Breast epithelium (tissue), 4 donors: ENCODE measurements around the gene GPR34. TPM values are rescaled to one million over a fixed set of nuclear protein-coding genes. Genes with fewer than 3 reads are reported as not detected.

Source experiments
- DNase-seq, 2 donors: peaks; one replicate each; pipeline ENCODE4 v3.0.0-alpha.2; 2019; ENCODE audit warnings: low spot score in 2 of 2
- H3K27ac ChIP-seq, 2 donors: fragments of 200-600 bp; sonication (generic) in 1 of 2; one replicate each; pipeline ENCODE4 v1.5.1; 2016 to 2019; ENCODE audit warnings: mild to moderate bottlenecking in 1 of 2
- H3K27me3 ChIP-seq, 2 donors: fragments of 200-600 bp; sonication (generic) in 1 of 2; one replicate each; pipeline versions ENCODE4 v1.5.1 to v1.6.0; 2017 to 2019; ENCODE audit warnings: control low read depth in 1 of 2, mild to moderate bottlenecking in 1 of 2
- H3K36me3 ChIP-seq: fragments of 200-600 bp; one replicate; pipeline ENCODE4 v1.5.1; 2019
- H3K4me1 ChIP-seq, 2 donors: fragments of 200-600 bp; sonication (generic); one replicate each; pipeline ENCODE4 v1.5.1; 2016 to 2019; ENCODE audit warnings: control low read depth in 1 of 2
- H3K4me3 ChIP-seq, 3 donors: fragments of 200-600 bp; sonication (generic); 1 replicate in 2 of 3; 2 replicates in 1 of 3; pipeline ENCODE4 v1.5.1; 2016 to 2019; ENCODE audit warnings: mild to moderate bottlenecking in 3 of 3, moderate library complexity in 2 of 3
- H3K9me3 ChIP-seq, 2 donors: fragments of 200-600 bp; sonication (generic) in 1 of 2; one replicate each; pipeline ENCODE4 v1.5.1; 2016 to 2019; ENCODE audit warnings: control low read depth in 1 of 2
- CTCF ChIP-seq, 3 donors: fragments of 450-650 bp; IDR thresholded peaks; one replicate each; pipeline ENCODE4 v1.5.1; 2016 to 2017; ENCODE audit warnings: antibody characterized with exemption in 3 of 3, mild to moderate bottlenecking in 3 of 3, moderate library complexity in 3 of 3
- POLR2A ChIP-seq: fragments of 450-650 bp; IDR thresholded peaks from one replicate; pipeline ENCODE4 v1.6.1; 2016; ENCODE audit warnings: antibody characterized with exemption, mild to moderate bottlenecking, moderate library complexity
- POLR2AphosphoS5 ChIP-seq, 3 donors: sonication (generic); formaldehyde crosslinking; IDR thresholded peaks; one replicate each; pipeline ENCODE4 v1.6.1; 2017; ENCODE audit warnings: antibody characterized with exemption in 3 of 3
- intact Hi-C: fragments of 100-400 bp; cut with DNase I; formaldehyde crosslinking; loops from one replicate; pipeline ENCODE4 v1.15.1; 2023; ENCODE audit warnings: low total_unique reads
- total RNA-seq, 3 donors: library from RNA; depleted of rRNA; stranded (reverse); fragments of >200 nt; gene quantifications; one replicate each; pipeline ENCODE4 v1.1.0, GENCODE V29; 2016

GPR34 gene
- total RNA-seq, 3 donors from 2014 or later, result 8.5 to 56.3 (median 18.0) TPM

GRCh38 chrX:41661366-41662095 lies 27.2 kb upstream of the GPR34 start:
- intact Hi-C loops, result no loop called here
- no peaks in the 10 kb centered on the region for H3K36me3 ChIP-seq
- no peak for DNase-seq
- no peak overlapping the region for H3K27ac ChIP-seq
- H3K27me3 ChIP-seq, result peaks cover 0 to 42% of the 10 kb centered on the region in 2 donors
- H3K4me3 ChIP-seq, result no peak overlapping the region
- H3K4me1 ChIP-seq, result no peaks in the 10 kb centered on the region
- no peaks in the 10 kb centered on the region for H3K9me3 ChIP-seq
- no peak for TF ChIP-seq POLR2A
- TF ChIP-seq POLR2AphosphoS5 (IDR thresholded peaks at IDR 0.05), result no peak
- TF ChIP-seq CTCF (IDR thresholded peaks at IDR 0.05), result no peak

GRCh38 chrX:41664375-41664901 lies 24.3 kb upstream of the GPR34 start:
- TF ChIP-seq POLR2A (no peak), POLR2AphosphoS5 (IDR thresholded peaks at IDR 0.05) (no peak), CTCF (IDR thresholded peaks at IDR 0.05) (no peak)
- Histone ChIP-seq H3K4me1 (no peaks in the 10 kb centered on the region), H3K4me3 (no peak overlapping the region), H3K27me3 (peaks cover 0 to 24% of the 10 kb centered on the region in 2 donors), H3K36me3 (no peaks in the 10 kb centered on the region), H3K9me3 (no peaks in the 10 kb centered on the region), H3K27ac (no peak overlapping the region)
- no peak for DNase-seq
- intact Hi-C loops, result no loop called here

GRCh38 chrX:41664908-41665307 lies 23.9 kb upstream of the GPR34 start:
- H3K27me3 ChIP-seq, result peaks cover 0 to 23% of the 10 kb centered on the region in 2 donors
- H3K36me3 ChIP-seq, result no peaks in the 10 kb centered on the region
- H3K4me1 ChIP-seq, result no peaks in the 10 kb centered on the region
- H3K4me3 ChIP-seq, result no peak overlapping the region
- TF ChIP-seq POLR2A, result no peak
- no peak for TF ChIP-seq POLR2AphosphoS5 (IDR thresholded peaks at IDR 0.05)
- TF ChIP-seq CTCF (IDR thresholded peaks at IDR 0.05), result no peak
- intact Hi-C loops, result no loop called here
- no peak overlapping the region for H3K27ac ChIP-seq
- no peak for DNase-seq
- H3K9me3 ChIP-seq, result no peaks in the 10 kb centered on the region

- intact Hi-C loops, result no loop called here
Observed at GRCh38 chrX:41665686-41666085, 23.1 kb upstream of the GPR34 start.

More at GRCh38 chrX:41665686-41666085, 23.1 kb upstream of the GPR34 start:
- TF ChIP-seq POLR2AphosphoS5 (IDR thresholded peaks at IDR 0.05) (no peak), CTCF (IDR thresholded peaks at IDR 0.05) (no peak), POLR2A (no peak)
- no peak for DNase-seq
- Histone ChIP-seq H3K27ac (no peak overlapping the region), H3K9me3 (no peaks in the 10 kb centered on the region), H3K27me3 (peaks cover 0 to 23% of the 10 kb centered on the region in 2 donors), H3K4me3 (no peak overlapping the region), H3K4me1 (no peaks in the 10 kb centered on the region), H3K36me3 (no peaks in the 10 kb centered on the region)
